ENCODE results near the gene CHMP3.
"Not testable (repeated sequence)": the region's sequence is repeated elsewhere in the genome, so short reads cannot be mapped to it uniquely, and the experiment has no call there.

CHMP3 gene

DNA sequence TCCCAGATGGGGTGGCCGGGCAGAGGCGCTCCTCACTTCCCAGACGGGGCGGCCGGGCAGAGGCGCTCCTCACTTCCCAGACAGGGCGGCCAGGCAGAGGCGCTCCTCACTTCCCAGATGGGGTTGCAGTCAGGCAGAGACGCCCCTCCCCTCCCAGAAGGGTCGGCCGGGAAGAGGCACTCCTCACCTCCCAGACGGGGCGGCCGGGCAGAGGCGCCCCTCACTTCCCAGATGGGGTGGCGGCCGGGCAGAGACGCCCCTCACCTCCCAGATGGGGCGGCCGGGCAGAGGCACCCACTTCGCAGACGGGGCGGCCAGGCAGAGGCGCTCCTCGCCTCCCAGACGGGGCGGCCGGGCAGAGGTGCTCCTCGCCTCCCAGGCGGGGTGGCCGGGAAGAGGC, 13.8 kb downstream of the CHMP3 start:
- not testable (repeated sequence) for DNase-seq

DNA sequence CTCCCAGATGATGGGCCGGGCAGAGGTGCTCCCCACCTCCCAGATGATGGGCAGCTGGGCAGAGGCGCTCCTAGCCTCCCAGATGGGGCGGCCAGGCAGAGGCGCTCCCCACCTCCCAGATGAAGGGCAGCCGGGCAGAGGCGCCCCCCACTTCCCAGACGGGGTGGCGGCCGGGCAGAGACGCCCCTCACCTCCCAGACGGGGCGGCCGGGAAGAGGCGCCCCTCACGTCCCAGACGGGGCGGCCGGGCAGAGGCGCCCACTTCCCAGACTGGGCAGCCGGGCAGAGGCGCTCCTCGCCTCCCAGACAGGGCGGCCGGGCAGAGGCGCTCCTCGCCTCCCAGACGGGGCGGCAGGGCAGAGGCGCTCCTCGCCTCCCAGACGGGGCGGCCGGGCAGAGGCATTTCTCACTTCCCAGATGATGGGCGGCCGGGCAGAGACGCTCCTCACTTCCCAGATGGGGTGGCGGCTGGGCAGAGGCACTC, 14.3 kb downstream of the CHMP3 start:
- DNase-seq, result not testable (repeated sequence)

DNA sequence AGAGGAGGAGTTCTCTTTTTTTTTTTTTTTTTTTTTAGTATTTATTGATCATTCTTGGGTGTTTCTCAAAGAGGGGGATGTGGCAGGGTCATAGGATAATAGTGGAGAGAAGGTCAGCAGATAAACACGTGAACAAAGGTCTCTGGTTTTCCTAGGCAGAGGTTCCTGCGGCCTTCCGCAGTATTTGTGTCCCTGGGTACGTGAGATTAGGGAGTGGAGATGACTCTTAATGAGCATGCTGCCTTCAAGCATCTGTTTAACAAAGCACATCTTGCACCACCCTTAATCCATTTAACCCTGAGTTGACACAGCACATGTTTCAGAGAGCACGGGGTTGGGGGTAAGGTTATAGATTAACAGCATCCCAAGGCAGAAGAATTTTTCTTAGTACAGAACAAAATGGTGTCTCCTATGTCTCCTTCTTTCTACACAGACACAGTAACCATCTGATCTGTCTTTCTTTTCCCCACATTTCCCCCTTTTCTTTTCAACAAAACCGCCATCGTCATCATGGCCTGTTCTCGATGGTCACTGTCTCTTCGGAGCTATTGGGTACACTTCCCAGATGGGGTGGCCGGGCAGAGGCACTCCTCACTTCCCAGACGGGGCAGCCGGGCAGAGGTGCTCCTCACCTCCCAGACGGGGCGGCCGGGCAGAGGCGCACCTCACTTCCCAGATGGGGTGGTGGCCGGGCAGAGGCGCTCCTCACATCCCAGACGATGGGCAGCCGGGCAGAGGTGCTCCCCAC, 14.9 kb downstream of the CHMP3 start:
- not testable (repeated sequence) for DNase-seq

DNA sequence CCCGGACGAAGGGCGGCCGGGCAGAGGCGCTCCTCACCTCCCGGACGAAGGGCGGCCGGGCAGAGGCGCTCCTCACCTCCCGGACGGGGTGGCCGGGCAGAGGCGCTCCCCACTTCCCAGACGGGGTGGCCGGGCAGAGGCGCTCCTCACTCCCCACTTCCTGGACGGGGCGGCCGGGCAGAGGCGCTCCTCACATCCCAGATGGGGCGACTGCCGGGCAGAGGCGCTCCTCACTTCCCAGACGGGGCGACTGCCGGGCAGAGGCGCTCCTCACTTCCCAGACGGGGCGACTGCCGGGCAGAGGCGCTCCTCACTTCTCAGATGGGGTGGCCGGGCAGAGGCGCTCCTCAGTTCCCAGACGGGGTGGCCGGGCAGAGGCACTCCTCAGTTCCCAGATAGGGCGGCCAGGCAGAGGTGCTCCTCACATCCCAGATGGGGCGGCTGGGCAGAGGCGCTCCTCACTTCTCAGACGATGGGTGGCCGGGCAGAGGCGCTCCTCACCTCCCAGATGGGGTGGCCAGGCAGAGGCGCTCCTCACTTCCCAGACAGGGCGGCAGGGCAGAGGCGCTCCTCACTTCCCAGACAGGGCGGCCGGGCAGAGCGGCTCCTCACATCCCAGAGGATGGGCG, 17.8 kb downstream of the CHMP3 start:
- DNase-seq, result not testable (repeated sequence)

DNA sequence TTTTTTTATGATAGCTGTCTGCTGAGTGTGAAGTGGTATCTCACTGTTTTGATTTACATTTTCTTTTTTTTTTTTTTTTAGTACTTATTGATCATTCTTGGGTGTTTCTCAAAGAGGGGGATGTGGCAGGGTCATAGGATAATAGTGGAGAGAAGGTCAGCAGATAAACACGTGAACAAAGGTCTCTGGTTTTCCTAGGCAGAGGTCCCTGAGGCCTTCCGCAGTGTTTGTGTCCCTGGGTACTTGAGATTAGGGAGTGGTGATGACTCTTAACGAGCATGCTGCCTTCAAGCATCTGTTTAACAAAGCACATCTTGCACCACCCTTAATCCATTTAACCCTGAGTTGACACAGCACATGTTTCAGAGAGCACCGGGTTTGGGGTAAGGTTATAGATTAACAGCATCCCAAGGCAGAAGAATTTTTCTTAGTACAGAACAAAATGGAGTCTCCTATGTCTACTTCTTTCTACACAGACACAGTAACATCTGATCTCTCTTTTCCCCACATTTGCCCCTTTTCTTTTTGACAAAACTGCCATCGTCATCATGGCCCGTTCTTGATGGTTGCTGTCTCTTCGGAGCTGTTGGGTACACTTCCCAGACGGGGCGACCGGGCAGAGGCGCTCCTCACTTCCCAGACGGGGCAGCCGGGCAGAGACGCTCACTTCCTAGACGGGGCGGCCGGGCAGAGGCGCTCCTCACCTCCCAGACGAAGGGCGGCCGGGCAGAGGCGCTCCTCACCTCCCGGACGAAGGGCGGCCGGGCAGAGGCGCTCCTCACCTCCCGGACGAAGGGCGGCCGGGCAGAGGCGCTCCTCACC, 18.8 kb downstream of the CHMP3 start:
- not testable (repeated sequence) for DNase-seq

DNA sequence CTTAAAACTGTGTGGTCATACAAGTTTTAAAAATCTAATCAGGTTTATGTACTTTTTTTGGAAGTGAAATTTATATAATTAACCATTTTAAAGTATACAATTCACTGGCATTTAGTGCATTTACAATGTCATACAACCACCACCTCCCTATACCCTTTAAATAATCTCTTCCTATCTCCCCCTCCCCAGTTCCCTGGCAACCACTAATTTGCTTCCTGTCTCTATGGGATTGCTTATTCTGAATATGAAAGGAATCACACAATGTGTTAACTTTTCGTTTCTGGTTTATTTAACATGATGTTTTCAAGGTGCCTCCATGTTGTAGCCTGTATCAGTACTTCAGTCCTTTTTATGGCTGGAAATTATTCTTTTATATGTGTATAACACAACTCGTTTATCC, 19.4 kb downstream of the CHMP3 start:
- no peak for DNase-seq

DNA sequence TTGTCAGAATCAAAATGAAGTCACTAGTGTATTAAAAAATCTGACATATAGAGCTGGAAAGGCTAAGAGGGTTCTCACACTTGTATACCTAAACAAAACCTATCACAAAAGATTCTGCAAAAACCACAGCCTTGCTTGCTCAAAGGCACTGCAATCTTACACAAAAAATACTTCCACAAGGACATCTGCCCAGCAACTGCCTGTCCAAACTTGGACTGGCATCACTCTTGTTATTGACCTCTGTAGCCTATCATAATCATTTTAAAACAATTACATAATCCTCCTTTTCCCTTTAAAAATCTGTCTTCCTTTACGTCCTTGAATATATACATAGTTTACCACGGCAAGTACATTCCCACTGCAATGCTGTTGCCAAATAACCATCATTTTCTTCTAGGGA, 19.9 kb downstream of the CHMP3 start:
- DNase-seq, result no peak

DNA sequence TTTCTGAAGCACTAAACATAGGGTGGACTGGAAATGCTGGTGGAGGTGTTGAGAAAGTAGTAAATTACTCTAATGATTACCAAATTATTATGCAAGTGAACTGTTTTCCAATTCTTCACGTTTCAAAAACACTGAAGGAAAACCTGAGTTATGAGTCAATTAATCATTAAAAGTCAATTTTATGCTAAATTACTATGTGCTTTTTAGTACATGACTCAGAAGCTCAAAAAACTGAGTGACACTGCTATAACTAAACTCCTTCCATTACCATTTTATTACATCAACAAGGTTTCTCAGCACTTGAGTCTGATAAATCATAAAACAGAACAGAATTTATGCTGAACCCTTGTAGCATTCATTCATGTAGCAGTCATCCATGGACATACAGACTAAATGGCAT, 20.4 kb downstream of the CHMP3 start:
- no peak for DNase-seq

DNA sequence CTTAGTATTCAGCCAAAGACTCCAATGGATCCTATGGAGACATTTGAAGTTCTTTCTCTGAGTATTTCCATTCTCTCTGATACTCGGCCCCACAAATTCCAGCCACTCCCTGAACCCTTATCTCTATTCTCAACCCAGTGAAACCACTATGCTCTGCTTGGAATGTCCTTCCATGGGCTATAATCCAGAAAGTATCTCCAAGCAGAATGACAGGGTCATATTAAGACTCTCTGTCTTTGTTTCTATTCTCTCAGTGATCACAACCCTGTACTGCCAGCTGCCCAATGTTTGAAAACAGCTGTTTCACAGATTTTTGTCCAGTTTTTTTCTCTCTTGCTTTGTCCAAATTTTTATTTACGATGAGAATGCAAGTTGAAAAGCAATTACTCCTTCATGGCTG, 21.9 kb downstream of the CHMP3 start:
- DNase-seq, result no peak

DNA sequence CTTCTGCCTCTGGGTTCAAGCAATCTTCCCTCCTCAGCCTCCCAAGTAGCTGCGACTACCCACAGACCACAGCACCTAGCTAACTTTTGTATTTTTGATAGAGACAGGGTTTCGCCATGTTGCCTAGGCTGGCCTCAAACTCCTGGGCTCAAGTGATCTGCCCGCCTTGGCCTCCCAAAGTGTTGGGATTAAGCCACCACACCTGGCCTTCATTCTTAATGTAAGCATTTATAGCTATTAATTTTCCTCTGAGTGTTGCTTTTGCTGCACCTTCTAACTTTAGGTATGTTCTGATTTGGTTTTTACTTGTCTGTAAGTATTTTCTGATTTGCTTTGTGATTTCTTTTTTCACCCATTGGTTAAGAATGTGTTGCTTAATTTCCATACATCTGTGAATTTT, 29.7 kb downstream of the CHMP3 start:
- DNase-seq, result no peak

DNA sequence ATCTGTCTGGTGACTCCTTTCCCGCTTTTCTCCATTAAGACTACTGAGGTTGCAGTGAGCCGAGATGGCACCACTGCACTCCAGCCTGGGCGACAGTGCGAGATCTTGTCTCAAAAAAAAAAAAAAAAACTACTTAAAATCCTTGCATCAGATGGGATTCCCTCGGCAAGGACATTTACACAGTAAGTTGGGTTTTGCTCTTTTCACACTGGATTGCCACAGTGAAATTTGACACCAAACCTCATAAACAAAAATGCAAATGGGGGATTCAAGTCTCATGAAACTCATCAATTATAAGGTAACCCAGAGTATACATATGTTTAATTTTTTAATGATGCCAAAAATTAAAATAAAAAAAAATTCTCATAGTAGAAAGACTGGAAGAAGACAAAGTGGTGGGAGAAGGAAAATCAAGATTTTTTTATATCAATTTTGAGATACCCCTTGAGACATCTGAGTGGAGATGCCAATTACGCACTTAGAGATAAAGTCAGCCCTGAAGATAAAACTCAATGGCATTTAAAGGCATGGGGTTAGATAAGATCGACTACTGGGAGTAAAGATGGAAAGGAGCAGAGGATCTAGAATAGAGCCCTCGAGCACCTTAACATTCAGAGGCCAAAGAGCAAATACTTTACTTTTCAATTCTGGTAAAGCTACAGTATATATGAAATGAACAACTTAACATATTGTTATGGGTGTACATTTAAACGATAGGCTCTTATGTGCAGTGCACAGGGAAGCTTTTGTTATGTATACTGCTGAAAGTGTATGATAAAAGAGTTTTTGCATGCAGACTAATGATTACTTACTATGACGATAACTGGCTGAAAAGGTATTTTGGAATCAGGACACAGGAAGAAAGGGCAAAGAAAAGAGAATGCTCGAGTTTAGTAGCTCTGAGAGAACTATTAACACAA, 37.6 kb downstream of the CHMP3 start:
- DNase-seq, result no peak

DNA sequence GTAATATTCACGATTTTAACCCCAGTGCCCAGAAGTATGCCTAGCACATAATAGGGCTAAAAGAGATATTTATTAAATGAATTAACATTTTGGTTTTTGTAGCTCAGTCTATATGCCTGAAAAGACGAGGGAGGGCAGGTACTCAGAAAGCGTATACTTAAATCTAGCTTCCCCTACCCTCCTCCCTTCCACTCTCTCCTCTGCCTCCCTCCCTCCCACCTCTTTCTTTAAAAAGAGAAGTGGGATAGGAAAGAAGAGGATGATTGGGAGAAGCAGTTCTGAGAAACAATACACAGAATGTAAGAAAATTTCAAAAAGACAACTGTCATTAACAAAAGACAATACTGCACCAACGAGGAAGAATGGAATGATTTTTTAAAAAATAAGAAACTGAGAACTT, 39.8 kb downstream of the CHMP3 start:
- DNase-seq, result no peak

DNA sequence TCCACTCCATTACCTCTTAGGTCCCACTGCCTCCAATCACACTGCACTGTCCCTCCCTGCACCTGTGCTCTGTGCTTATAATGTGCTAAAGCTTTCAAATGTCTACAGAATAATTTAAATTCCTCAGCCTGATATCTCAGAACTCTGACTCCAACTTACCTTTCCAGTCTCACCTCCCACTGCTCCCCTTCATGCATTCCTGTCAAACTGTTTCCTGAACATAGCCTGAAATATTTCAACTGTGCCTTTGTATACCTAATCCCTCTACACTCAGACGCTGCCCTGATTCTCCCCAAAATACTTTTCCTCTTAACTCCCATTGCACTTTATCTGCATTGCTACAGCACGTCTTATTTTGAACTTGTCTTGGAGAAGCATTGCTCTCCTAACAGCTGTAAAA, 40.5 kb downstream of the CHMP3 start:
- DNase-seq, result no peak

DNA sequence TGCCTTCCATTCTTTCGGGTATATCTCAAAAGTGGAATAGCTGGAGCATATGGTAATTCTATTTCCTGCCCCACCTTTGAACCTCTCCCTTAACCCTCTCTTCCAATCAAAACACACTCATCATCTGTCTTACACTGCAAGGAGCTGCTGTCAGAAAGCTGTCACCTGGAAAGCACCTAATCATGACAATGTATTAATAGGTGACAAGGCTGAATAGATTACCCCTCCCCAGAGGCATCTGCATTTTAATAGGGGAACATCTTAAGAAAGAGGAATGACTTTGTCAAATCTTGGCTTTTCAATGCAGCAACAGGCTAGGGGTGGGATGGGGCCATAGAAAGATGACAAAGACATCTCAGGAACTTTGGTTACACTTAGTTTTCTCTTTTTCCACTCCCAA, 41.3 kb downstream of the CHMP3 start:
- DNase-seq, result no peak

DNA sequence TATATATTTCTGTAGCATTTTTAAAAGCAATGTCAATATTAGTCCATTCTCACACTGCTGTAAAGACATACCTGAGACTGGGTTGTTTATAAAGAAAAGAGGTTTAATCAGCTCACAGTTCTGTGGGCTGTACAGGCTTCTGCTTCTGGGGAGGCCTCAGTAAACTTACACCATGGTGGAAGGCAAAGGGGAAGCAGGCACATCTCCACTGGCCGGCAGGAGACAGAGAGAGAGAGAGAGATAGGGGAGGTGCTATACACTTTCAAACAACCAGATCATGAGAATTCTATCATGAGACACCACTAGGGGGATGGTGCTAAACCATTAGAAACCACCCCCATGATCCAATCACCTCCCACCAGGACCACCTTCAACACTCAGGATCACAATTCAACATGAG, 43.1 kb downstream of the CHMP3 start:
- DNase-seq, result no peak

DNA sequence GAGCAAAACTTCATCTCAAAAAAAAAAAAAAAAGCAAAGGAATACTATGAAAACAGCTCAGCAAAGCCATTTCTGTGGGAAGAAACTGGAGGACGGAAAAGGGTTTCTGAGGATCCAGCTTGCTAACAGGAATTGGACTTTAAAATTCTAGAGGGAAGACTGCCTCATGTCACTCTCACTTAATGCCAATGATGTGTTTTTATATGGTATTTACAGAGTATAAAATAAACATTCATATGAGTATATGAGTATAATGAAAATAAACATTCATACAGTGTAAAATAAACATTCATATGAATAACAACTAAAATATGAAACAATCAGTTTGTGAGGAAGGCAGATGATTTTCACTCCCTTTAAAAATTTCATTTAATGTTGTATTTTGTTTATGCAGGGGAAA, 43.9 kb downstream of the CHMP3 start:
- no peak for DNase-seq

DNA sequence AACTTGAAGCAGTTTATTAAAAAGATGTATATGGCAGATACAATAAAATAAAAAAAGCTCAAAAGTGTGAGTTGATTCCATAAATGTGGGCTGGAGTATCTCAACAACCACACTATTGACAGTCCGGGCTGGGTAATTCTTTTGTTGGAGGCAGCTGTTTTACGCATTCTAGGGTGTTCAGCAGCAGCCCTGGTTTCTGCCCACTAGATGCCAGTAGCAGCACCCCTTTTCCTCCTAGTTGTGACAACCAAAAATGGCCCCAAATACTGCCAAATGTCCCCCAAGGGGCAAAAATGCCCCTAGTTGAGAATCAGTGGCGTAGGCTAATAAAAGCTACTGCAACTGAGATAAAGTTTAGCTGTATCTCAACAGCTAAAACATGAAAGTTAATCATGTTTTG, 44.8 kb downstream of the CHMP3 start:
- peak; percentile 8 for DNase-seq

DNA sequence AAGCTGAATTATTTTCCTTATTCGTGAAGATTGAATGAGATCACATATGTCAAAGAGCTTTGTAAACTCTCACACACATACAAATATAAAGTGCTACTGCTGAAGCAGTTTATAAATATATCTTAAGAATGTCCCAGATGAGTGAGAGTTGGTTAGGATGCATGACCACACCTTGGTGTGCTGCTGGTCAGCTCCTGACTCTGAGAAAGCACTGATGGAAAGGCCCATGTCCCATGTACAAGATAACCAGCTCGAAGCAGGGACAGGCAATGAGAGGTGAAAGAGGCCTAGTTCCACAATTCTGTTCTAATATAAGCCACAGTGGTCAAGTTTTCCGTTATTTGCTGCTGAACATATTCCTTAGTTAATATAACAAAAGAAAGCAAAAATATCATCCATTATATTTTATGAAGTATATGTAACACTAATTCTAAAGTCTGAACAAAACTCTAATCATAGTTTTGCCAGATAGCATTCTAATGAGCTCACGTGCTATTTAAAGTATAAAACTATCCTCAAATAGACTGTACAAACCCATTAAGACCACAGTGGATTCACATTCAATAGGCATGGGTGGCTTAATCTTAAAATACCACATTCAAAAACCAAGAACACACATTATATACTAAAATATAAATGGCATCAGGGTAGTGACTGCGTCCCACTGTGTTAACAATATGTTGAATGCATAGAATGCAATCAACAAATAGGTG, 49.1 kb downstream of the CHMP3 start:
- DNase-seq, result no peak

DNA sequence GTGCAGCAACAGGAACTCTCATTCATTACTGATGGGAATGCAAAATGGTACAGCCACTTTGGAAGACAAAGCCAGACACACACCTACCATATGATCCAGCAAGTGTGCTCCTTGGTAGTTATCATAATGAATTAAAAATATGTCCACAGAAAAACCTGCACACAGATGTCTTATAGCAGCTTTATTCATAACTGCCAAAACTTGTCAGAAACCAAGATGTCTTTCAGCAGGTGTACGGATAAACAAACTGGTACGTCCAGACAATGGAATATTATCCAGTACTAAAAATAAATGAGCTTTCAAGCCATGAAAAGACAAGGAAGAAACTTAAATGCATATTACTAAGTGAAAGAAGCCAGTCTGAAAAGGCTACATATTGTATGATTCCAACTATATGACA, 50.4 kb downstream of the CHMP3 start:
- DNase-seq, result no peak

DNA sequence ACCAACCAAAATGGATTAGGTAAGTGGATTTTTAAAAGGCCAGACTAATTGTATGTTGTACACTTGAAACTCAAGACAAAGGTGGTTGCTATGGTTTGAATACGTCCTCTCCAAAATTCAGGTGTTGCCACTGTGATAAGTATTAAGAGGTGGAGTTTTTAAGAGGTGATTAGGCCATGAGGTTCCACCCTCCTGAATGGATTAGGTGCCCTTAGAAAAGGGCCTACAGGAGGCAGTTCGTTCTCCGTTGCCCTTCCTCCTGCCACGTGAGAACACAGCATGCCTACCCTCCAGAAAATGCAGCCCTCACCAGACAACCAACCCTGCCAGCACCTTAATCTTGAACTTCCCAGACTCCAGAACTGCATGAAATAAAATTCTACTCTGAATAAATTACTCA, 51.2 kb downstream of the CHMP3 start:
- DNase-seq, result no peak

DNA sequence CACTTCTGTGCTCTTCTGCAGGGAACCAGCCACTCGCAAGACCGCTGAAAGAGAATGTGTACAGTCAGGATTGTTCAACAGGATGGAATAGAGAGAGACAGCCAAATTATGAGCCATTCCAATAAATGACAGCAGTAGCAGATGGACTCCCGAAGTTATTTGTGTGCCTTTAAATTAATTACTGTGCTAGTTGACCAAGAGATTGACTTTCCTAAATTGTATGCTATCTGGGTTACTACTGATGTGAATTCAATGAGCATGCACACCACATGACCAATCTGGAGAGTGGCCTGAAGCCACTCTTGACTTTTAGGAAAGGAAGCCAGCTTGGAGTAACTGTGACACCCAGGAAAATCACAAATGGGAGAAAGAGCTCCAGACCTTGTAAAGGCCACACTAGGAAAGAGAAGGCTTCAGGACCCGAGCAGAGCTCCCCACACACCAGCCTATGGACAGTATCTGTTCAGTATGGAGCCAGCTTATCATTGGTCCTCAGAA, 52.8 kb downstream of the CHMP3 start:
- no peak for DNase-seq

DNA sequence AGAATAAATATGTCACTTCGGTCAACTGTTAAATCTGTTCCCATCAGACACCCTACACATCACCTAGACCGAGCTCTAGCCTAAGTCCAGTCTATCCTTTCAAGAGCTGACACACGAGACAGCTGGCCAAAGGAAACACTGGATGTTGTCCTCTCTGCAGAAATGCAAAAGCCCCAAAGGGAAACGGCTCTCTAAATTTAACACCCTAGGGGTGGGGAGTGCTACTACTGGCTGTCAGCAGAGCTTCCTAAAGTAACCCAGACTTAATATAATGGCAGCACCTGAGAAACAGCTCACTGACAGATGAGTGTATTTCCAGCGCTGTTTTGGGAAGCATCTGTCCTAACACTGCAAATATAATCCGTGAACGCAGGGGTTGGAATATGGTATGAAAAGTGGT, 55.6 kb downstream of the CHMP3 start:
- no peak for DNase-seq
